Activated CD4-positive, alpha-beta T cell treated with anti-CD3 and anti-CD28 coated beads, Interleukin-2, amount 50 U/mL, for 16 hours (primary cell): ENCODE results near the gene SAP130.

Experiments
- DNase-seq: peaks from one replicate; pipeline ENCODE4 v3.0.0-alpha.2; 2020

SAP130 gene

GRCh38 chr2:128024816-128025215 is 3.0 kb downstream of the SAP130 start:
- DNase-seq, result no peak

- no peak for DNase-seq
Measured at GRCh38 chr2:128017561-128017960, 10.3 kb downstream of the SAP130 start.

- no peak for DNase-seq
Measured at GRCh38 chr2:128016620-128017019, 11.2 kb downstream of the SAP130 start.

GRCh38 chr2:128012698-128013097 is 15.2 kb downstream of the SAP130 start:
- DNase-seq, result no peak

GRCh38 chr2:128008074-128008672 is 19.7 kb downstream of the SAP130 start:
- DNase-seq, result no peak

- no peak for DNase-seq
Measured at GRCh38 chr2:128004509-128004908, 23.4 kb downstream of the SAP130 start.

- no peak for DNase-seq
Measured at GRCh38 chr2:128003463-128003862, 24.4 kb downstream of the SAP130 start.

- no peak for DNase-seq
Measured at GRCh38 chr2:127996160-127996559, 31.7 kb downstream of the SAP130 start.

- no peak for DNase-seq
Measured at GRCh38 chr2:127995725-127996124, 32.1 kb downstream of the SAP130 start.

GRCh38 chr2:127993659-127994058 is 34.2 kb downstream of the SAP130 start:
- DNase-seq, result no peak

- DNase-seq, result no peak
Measured at GRCh38 chr2:127991742-127992141, 36.1 kb downstream of the SAP130 start.

GRCh38 chr2:127986548-127987079 is 41.2 kb downstream of the SAP130 start:
- no peak for DNase-seq

- no peak for DNase-seq
Measured at GRCh38 chr2:127985735-127986134, 42.1 kb downstream of the SAP130 start.

GRCh38 chr2:127985026-127985734 is 42.7 kb downstream of the SAP130 start:
- no peak for DNase-seq

GRCh38 chr2:127984551-127984950 is 43.3 kb downstream of the SAP130 start:
- DNase-seq, result no peak

GRCh38 chr2:127969446-127969845 is 58.4 kb downstream of the SAP130 start:
- no peak for DNase-seq

- no peak for DNase-seq
Measured at GRCh38 chr2:127968610-127969339, 59.1 kb downstream of the SAP130 start.

GRCh38 chr2:127961729-127962128 is 66.1 kb downstream of the SAP130 start:
- no peak for DNase-seq

- no peak for DNase-seq
Measured at GRCh38 chr2:127957240-127957639, 70.6 kb downstream of the SAP130 start.

GRCh38 chr2:127954857-127955256 is 73.0 kb downstream of the SAP130 start:
- DNase-seq, result no peak

- DNase-seq, result no peak
Measured at GRCh38 chr2:127953849-127954248, 74.0 kb downstream of the SAP130 start.

GRCh38 chr2:127953128-127953718 is 74.6 kb downstream of the SAP130 start:
- DNase-seq, result no peak

- no peak for DNase-seq
Measured at GRCh38 chr2:127951026-127951425, 76.8 kb downstream of the SAP130 start.
